Activated CD8-positive, alpha-beta T cell treated with anti-CD3 and anti-CD28 coated beads for 36 hours (primary cell): Measurements from ENCODE around the gene SUSD6. TPM values are rescaled to one million over a fixed set of nuclear protein-coding genes. Genes with fewer than 3 reads are reported as not detected.
"Not testable (repeated sequence)": the region's sequence is repeated elsewhere in the genome, so short reads cannot be mapped to it uniquely, and the experiment has no call there.

Experiments
- ATAC-seq: fragments of 200-7000 bp; cut with Tn5 transposase; one replicate; pipeline ENCODE4 v1.10.0; 2021; ENCODE audit warnings: mild to moderate bottlenecking, moderate library complexity
- CTCF ChIA-PET: fragments of 350-600 bp; sonication (Branson Sonifier 250); formaldehyde crosslinking; loops from one replicate; lab custom pipeline; 2021; ENCODE audit warnings: antibody characterized with exemption; lab: Charles Lee
- POLR2A ChIA-PET: fragments of 350-600 bp; sonication (Branson Sonifier 250); formaldehyde crosslinking; loops from one replicate; lab custom pipeline; 2021; ENCODE audit warnings: antibody characterized with exemption; lab: Charles Lee
- DNase-seq: peaks from one replicate; pipeline ENCODE4 v3.0.0-alpha.2; 2020
- H3K27ac Mint-ChIP-seq: one replicate; pipeline ENCODE4 v1.8.0; 2021; ENCODE audit warnings: mild to moderate bottlenecking, mixed read lengths
- H3K27me3 Mint-ChIP-seq: one replicate; pipeline ENCODE4 v1.8.0; 2021; ENCODE audit warnings: mixed read lengths
- H3K36me3 Mint-ChIP-seq: one replicate; pipeline ENCODE4 v1.8.0; 2021; ENCODE audit warnings: low read depth, mixed read lengths
- H3K4me1 Mint-ChIP-seq: one replicate; pipeline ENCODE4 v1.8.0; 2021; ENCODE audit warnings: low read depth, mixed read lengths
- H3K4me3 Mint-ChIP-seq: one replicate; pipeline ENCODE4 v1.8.0; 2021; ENCODE audit warnings: mild to moderate bottlenecking, moderate library complexity, mixed read lengths
- H3K9me3 Mint-ChIP-seq: one replicate; pipeline ENCODE4 v1.8.0; 2021; ENCODE audit warnings: mixed read lengths
- CTCF ChIP-seq: fragments of 200-600 bp; IDR thresholded peaks from one replicate; pipeline ENCODE4 v1.8.0; 2022; ENCODE audit warnings: antibody characterized with exemption, mild to moderate bottlenecking
- intact Hi-C: fragments of 100-400 bp; cut with micrococcal nuclease; formaldehyde crosslinking; loops from one replicate; pipeline ENCODE4 v1.10.0; 2022
- total RNA-seq, 2 experiments: library from RNA; stranded (reverse); gene quantifications; one replicate each; pipeline ENCODE4 v1.2.3, GENCODE V29; 2021

The SUSD6 gene
- total RNA-seq, 2 experiments from 2014 or later: 35.7 to 36.2 TPM

GRCh38 chr14:69635981-69636639 is 24.7 kb downstream of the SUSD6 start:
- POLR2A ChIA-PET: interaction anchor here (0.8 to 4.3 kb wide), 8 partner anchors 11 to 49 kb away, joined by 3 to 23 read pairs (median 6); partner anchors contain the start of gene SUSD6
- no peak for TF ChIP-seq CTCF
- intact Hi-C loops: loop anchor here (2.0 kb wide), 1 partner anchor 15 kb away; no protein-coding TSS in a partner anchor
- ATAC-seq (peak; percentile 71), DNase-seq (peak; percentile 79)
- Mint-ChIP-seq H3K9me3 (peaks cover 5% of the 10 kb centered on the region), H3K4me1 (peaks cover 88% of the 10 kb centered on the region), H3K27ac (peak overlapping the region; percentile 94), H3K36me3 (peaks cover 8% of the 10 kb centered on the region), H3K27me3 (no peaks in the 10 kb centered on the region), H3K4me3 (peak overlapping the region; percentile 55)
- CTCF ChIA-PET: interaction anchor here (0.8 to 1.8 kb wide), 11 partner anchors 16 to 91 kb away, joined by 3 to 5 read pairs (median 3); no protein-coding TSS in a partner anchor

- intact Hi-C loops: loop anchor here (2.0 kb wide), 1 partner anchor 16 kb away; no protein-coding TSS in a partner anchor
- Mint-ChIP-seq H3K36me3 (peaks cover 15% of the 10 kb centered on the region), H3K27ac (peak overlapping the region; percentile 94), H3K27me3 (no peaks in the 10 kb centered on the region), H3K4me1 (peaks cover 86% of the 10 kb centered on the region), H3K9me3 (peaks cover 11% of the 10 kb centered on the region), H3K4me3 (peak overlapping the region; percentile 55)
- POLR2A ChIA-PET: interaction anchor here (0.8 to 4.3 kb wide), 11 partner anchors 11 to 138 kb away, joined by 3 to 23 read pairs (median 4); partner anchors contain the start of gene SUSD6
- CTCF ChIA-PET: interaction anchor here (0.8 to 1.9 kb wide), 12 partner anchors 8 to 90 kb away, joined by 3 to 5 read pairs (median 3); no protein-coding TSS in a partner anchor
- DNase-seq (no peak), ATAC-seq (no peak)
- TF ChIP-seq CTCF: no peak
Measured at GRCh38 chr14:69636718-69637480, 25.5 kb downstream of the SUSD6 start.

- CTCF ChIA-PET: interaction anchor here (1.3 to 1.9 kb wide), 3 partner anchors 8 to 68 kb away, joined by 3 to 5 read pairs (median 4); no protein-coding TSS in a partner anchor
- peak overlapping the region; percentile 22 for H3K4me3 Mint-ChIP-seq
- POLR2A ChIA-PET: interaction anchor here (1.0 to 4.3 kb wide), 6 partner anchors 12 to 137 kb away, joined by 3 to 23 read pairs (median 4); partner anchors contain the start of gene SUSD6
- H3K27me3 Mint-ChIP-seq: no peaks in the 10 kb centered on the region
- ATAC-seq: peak; percentile 11
- peaks cover 87% of the 10 kb centered on the region for H3K4me1 Mint-ChIP-seq
- H3K36me3 Mint-ChIP-seq: peaks cover 22% of the 10 kb centered on the region
- no peak for TF ChIP-seq CTCF
- peaks cover 17% of the 10 kb centered on the region for H3K9me3 Mint-ChIP-seq
- intact Hi-C loops: loop anchor here (2.0 kb wide), 1 partner anchor 17 kb away; no protein-coding TSS in a partner anchor
- no peak for DNase-seq
- H3K27ac Mint-ChIP-seq: peak overlapping the region; percentile 94
Measured at GRCh38 chr14:69637503-69638031, 26.2 kb downstream of the SUSD6 start.

- TF ChIP-seq CTCF: no peak
- H3K9me3 Mint-ChIP-seq: peaks cover 26% of the 10 kb centered on the region
- intact Hi-C loops: no loop called here
- POLR2A ChIA-PET: interaction anchor here (0.6 to 2.2 kb wide), 5 partner anchors 29 to 663 kb away, joined by 3 to 7 read pairs (median 4); no protein-coding TSS in a partner anchor
- CTCF ChIA-PET: interaction anchor here (0.7 to 1.5 kb wide), 2 partner anchors 27 to 28 kb away, joined by 3 to 4 read pairs; no protein-coding TSS in a partner anchor
- peaks cover 84% of the 10 kb centered on the region for H3K4me1 Mint-ChIP-seq
- peaks cover 44% of the 10 kb centered on the region for H3K36me3 Mint-ChIP-seq
- H3K27me3 Mint-ChIP-seq: no peaks in the 10 kb centered on the region
- H3K27ac Mint-ChIP-seq: no peak overlapping the region
- no peak overlapping the region for H3K4me3 Mint-ChIP-seq
- no peak for DNase-seq
- no peak for ATAC-seq
Measured at GRCh38 chr14:69640931-69641330, 29.5 kb downstream of the SUSD6 start.

- not testable (repeated sequence) for H3K4me3 Mint-ChIP-seq, H3K27me3 Mint-ChIP-seq
- peaks cover 26% of the 10 kb centered on the region for H3K9me3 Mint-ChIP-seq
- CTCF ChIA-PET: interaction anchor here (2.2 kb wide), 1 partner anchor 9 kb away, joined by 5 read pairs; no protein-coding TSS in a partner anchor
- peaks cover 52% of the 10 kb centered on the region for H3K36me3 Mint-ChIP-seq
- DNase-seq (peak; percentile 45), ATAC-seq (peak; percentile 4)
- POLR2A ChIA-PET: interaction anchor here (1.0 to 2.2 kb wide), 4 partner anchors 10 to 30 kb away, joined by 3 to 7 read pairs (median 4); no protein-coding TSS in a partner anchor
- H3K27ac Mint-ChIP-seq: peak overlapping the region; percentile 91
- intact Hi-C loops: loop anchor here (2.0 kb wide), 1 partner anchor 32 kb away; no protein-coding TSS in a partner anchor
- H3K4me1 Mint-ChIP-seq: peaks cover 79% of the 10 kb centered on the region
Measured at GRCh38 chr14:69642212-69642793, 30.9 kb downstream of the SUSD6 start.
